HG03378 (cell line): Measurements from ENCODE around the gene COL4A1.

Experiments
- ATAC-seq: cut with Tn5 transposase; IDR thresholded peaks from one replicate; pipeline ENCODE4 v1.9.1; 2021; ENCODE audit warnings: mild to moderate bottlenecking, moderate library complexity; ENCODE audit not compliant: unreplicated experiment

Gene COL4A1

GRCh38 chr13:110106726-110107125, 200.2 kb downstream of the COL4A1 start:
- no peak for ATAC-seq

- no peak for ATAC-seq
Observed at GRCh38 chr13:110105136-110105535, 201.8 kb downstream of the COL4A1 start.

- ATAC-seq, result no peak
Observed at GRCh38 chr13:110103534-110103933, 203.4 kb downstream of the COL4A1 start.

GRCh38 chr13:110103026-110103425, 203.9 kb downstream of the COL4A1 start:
- ATAC-seq, result no peak

GRCh38 chr13:110102053-110102452, 204.9 kb downstream of the COL4A1 start:
- no peak for ATAC-seq

- ATAC-seq, result no peak
Observed at GRCh38 chr13:110099922-110100321, 207.0 kb downstream of the COL4A1 start.
